ENCODE results near the gene NFIL3. TPM values are rescaled to one million over a fixed set of nuclear protein-coding genes. Genes with fewer than 3 reads are reported as not detected.

Gene NFIL3
- total RNA-seq, 1 donor from 2014 or later = 9.6 TPM

- no peak for DNase-seq (ENCODE audit: low spot score)
- peaks cover 9% of the 10 kb centered on the region for H3K27me3 Mint-ChIP-seq (ENCODE audit: unreplicated experiment)
- H3K4me1 Mint-ChIP-seq (ENCODE audit: unreplicated experiment) = peaks cover 9% of the 10 kb centered on the region
- H3K9me3 Mint-ChIP-seq (ENCODE audit: unreplicated experiment) = no peaks in the 10 kb centered on the region
- no peak for TF ChIP-seq CTCF (IDR thresholded peaks at IDR 0.05; ENCODE audit: unreplicated experiment)
- no peak overlapping the region for H3K4me3 Mint-ChIP-seq (ENCODE audit: unreplicated experiment)
- H3K36me3 Mint-ChIP-seq (ENCODE audit: low read depth, unreplicated experiment) = peaks cover 9% of the 10 kb centered on the region
- H3K27ac Mint-ChIP-seq (ENCODE audit: unreplicated experiment) = no peak overlapping the region
Observed at GRCh38 chr9:91427873-91428272, 4.2 kb upstream of the NFIL3 start.

DNA sequence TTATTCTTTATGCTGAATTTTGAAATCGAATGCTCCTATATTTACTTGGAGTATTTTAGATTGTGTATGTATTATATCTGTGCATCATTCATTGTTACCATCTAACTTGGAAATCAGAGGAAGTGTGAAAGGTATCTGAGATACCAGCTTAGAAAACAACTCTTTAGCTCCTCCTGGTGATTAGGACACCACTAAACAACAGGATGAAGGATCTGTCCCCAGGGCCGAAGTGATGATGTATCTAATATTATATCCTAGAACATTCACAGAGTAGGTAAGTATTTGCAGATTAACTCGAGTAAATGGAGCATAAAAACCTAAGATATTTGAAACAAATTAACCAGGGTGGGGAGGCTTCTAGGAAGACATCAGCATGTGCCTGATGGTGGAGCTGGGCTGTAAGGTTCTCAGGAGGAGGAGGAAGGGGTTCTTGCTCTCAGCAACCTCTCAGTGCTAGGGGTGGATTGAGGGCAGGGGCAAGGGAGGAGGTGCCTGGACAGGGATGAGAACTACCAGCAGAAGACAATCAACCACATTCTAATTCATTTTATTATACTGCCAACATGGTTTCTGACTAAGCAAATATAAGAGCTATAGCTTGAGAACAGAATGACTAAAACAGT is 2.6 kb upstream of the NFIL3 start:
- TF ChIP-seq CTCF (IDR thresholded peaks at IDR 0.05; ENCODE audit: unreplicated experiment) = no peak
- Mint-ChIP-seq H3K36me3 (ENCODE audit: low read depth, unreplicated experiment) (peaks cover 9% of the 10 kb centered on the region), H3K9me3 (ENCODE audit: unreplicated experiment) (no peaks in the 10 kb centered on the region), H3K4me3 (ENCODE audit: unreplicated experiment) (no peak overlapping the region), H3K27ac (ENCODE audit: unreplicated experiment) (no peak overlapping the region), H3K27me3 (ENCODE audit: unreplicated experiment) (peaks cover 10% of the 10 kb centered on the region), H3K4me1 (ENCODE audit: unreplicated experiment) (peaks cover 18% of the 10 kb centered on the region)
- no peak for DNase-seq (ENCODE audit: low spot score)

- no peak for TF ChIP-seq CTCF (IDR thresholded peaks at IDR 0.05; ENCODE audit: unreplicated experiment)
- no peak for DNase-seq (ENCODE audit: low spot score)
- Mint-ChIP-seq H3K36me3 (ENCODE audit: low read depth, unreplicated experiment) (peaks cover 9% of the 10 kb centered on the region), H3K27me3 (ENCODE audit: unreplicated experiment) (peaks cover 13% of the 10 kb centered on the region), H3K4me1 (ENCODE audit: unreplicated experiment) (peaks cover 21% of the 10 kb centered on the region), H3K27ac (ENCODE audit: unreplicated experiment) (peak overlapping the region; percentile 32), H3K4me3 (ENCODE audit: unreplicated experiment) (peak overlapping the region; percentile 89), H3K9me3 (ENCODE audit: unreplicated experiment) (no peaks in the 10 kb centered on the region)
Observed at GRCh38 chr9:91425271-91425670, 1.6 kb upstream of the NFIL3 start.

DNA sequence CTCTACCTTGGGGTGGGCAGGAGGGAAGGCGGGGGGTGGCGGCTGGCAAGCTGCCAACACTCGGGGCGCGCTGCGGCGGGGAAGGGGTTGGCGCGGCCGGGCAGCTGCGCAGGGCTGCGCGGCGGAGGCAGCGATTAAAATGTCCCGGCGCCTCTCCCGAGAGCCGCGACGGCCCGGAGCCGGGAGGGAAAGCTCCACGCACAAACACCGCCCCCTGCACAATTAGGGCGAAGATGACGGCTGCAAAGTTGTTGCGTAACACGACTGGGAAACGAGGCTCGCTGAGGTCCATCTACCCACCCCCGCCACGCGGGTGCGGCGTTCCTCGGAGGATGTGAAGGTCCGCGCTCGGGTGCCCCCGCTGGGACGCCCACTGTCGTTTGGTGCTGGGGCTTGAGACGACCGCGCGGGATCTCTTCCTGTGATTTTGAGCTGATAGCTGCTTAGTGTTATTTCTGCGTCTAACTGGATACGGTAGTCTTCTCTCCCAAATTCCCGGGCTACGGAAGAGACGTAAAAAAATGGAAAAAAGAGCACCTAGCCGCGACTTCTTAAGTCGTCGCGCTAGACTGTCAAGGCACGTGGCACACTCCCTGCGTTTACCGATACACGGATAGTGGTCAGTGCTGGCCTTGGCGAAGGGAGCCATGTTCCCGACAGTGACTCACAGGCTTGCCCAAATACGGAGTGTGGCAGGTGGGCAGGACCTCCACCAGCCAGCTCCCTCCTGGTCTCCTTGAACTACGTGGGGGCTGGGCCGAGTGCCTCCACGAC is 958 bp upstream of the NFIL3 start:
- peak; percentile 48 for DNase-seq (ENCODE audit: low spot score)
- no peaks in the 10 kb centered on the region for H3K9me3 Mint-ChIP-seq (ENCODE audit: unreplicated experiment)
- H3K4me1 Mint-ChIP-seq (ENCODE audit: unreplicated experiment) = peaks cover 22% of the 10 kb centered on the region
- peaks cover 15% of the 10 kb centered on the region for H3K27me3 Mint-ChIP-seq (ENCODE audit: unreplicated experiment)
- H3K27ac Mint-ChIP-seq (ENCODE audit: unreplicated experiment) = peak overlapping the region; percentile 61
- H3K4me3 Mint-ChIP-seq (ENCODE audit: unreplicated experiment) = peak overlapping the region; percentile 89
- TF ChIP-seq CTCF (IDR thresholded peaks at IDR 0.05; ENCODE audit: unreplicated experiment) = no peak
- peaks cover 9% of the 10 kb centered on the region for H3K36me3 Mint-ChIP-seq (ENCODE audit: low read depth, unreplicated experiment)

All from endothelial cell (in vitro differentiated cells).